HCEC 1CT (cell line): Measurements from ENCODE around the gene AP1M2.

Source experiments
- DNase-seq: peaks from one replicate; pipeline ENCODE4 v3.0.0-alpha.2; 2017

The AP1M2 gene

GRCh38 chr19:10587022-10587838 lies at the start of gene AP1M2:
Gene AP1M2 (minus strand): TSS chr19:10587312. CDS start chr19:10587231, 81 bp downstream.
- no peak for DNase-seq

GRCh38 chr19:10636304-10636972 lies 49.3 kb upstream of the AP1M2 start:
- DNase-seq = no peak

GRCh38 chr19:10634963-10635362 lies 47.9 kb upstream of the AP1M2 start:
- DNase-seq = no peak

GRCh38 chr19:10634430-10634829 lies 47.3 kb upstream of the AP1M2 start:
- no peak for DNase-seq

GRCh38 chr19:10631874-10632273 lies 44.8 kb upstream of the AP1M2 start:
- DNase-seq = no peak

GRCh38 chr19:10625762-10626138 lies 38.6 kb upstream of the AP1M2 start:
- DNase-seq = no peak

GRCh38 chr19:10625003-10625761 lies 38.1 kb upstream of the AP1M2 start, which contains the start of gene SLC44A2:
Gene SLC44A2 (plus strand): TSS chr19:10625553. CDS start chr19:10625634, 81 bp downstream.
- DNase-seq = peak; percentile 56

- DNase-seq = no peak
These were observed 37.5 kb upstream of the AP1M2 start for GRCh38 chr19:10624585-10624984.

GRCh38 chr19:10621966-10622365 lies 34.9 kb upstream of the AP1M2 start:
- DNase-seq = no peak

- no peak for DNase-seq
These were observed 33.7 kb upstream of the AP1M2 start for GRCh38 chr19:10620786-10621185.

- no peak for DNase-seq
These were observed 31.7 kb upstream of the AP1M2 start for GRCh38 chr19:10618846-10619245.

- DNase-seq = peak; percentile 91
These were observed 30.5 kb upstream of the AP1M2 start for GRCh38 chr19:10617409-10618121.

GRCh38 chr19:10615429-10616023 lies 28.4 kb upstream of the AP1M2 start:
- no peak for DNase-seq

- no peak for DNase-seq
These were observed 25.5 kb upstream of the AP1M2 start for GRCh38 chr19:10612499-10613119.

GRCh38 chr19:10611907-10612306 lies 24.8 kb upstream of the AP1M2 start:
- no peak for DNase-seq

GRCh38 chr19:10604460-10604980 lies 17.4 kb upstream of the AP1M2 start:
- no peak for DNase-seq

- DNase-seq = no peak
These were observed 16.9 kb upstream of the AP1M2 start for GRCh38 chr19:10603873-10604459.

GRCh38 chr19:10603084-10603872 lies 16.2 kb upstream of the AP1M2 start:
- no peak for DNase-seq

- DNase-seq = peak; percentile 65
These were observed 15.4 kb upstream of the AP1M2 start for GRCh38 chr19:10602330-10603083.

- no peak for DNase-seq
These were observed 14.9 kb upstream of the AP1M2 start for GRCh38 chr19:10601999-10602329.
